GM20431 (cell line): ENCODE results near the gene NCBP2.
"Not testable (repeated sequence)": the region's sequence is repeated elsewhere in the genome, so short reads cannot be mapped to it uniquely, and the experiment has no call there.

Experiments
- in situ Hi-C: fragments of 300-500 bp; cut with MseI, MboI; formaldehyde crosslinking; loops from one replicate; pipeline ENCODE4 v1.15.0; 2020; ENCODE audit warnings: low sequenced_read_pairs; ENCODE audit not compliant: unreplicated experiment

NCBP2 gene

GRCh38 chr3:196947136-196947859 lies 5.0 kb upstream of the NCBP2 start:
- in situ Hi-C loops = no loop called here

GRCh38 chr3:196944037-196944790 lies 1.9 kb upstream of the NCBP2 start:
- in situ Hi-C loops = not testable (repeated sequence)

- in situ Hi-C loops = no loop called here
These were observed 568 bp upstream of the NCBP2 start for GRCh38 chr3:196942915-196943277.

- in situ Hi-C loops = no loop called here
These were observed 551 bp downstream of the NCBP2 start for GRCh38 chr3:196941729-196942225.

- in situ Hi-C loops = no loop called here
These were observed 3.8 kb downstream of the NCBP2 start for GRCh38 chr3:196938576-196938975.

- in situ Hi-C loops = no loop called here
These were observed 4.2 kb downstream of the NCBP2 start for GRCh38 chr3:196938124-196938523.

GRCh38 chr3:196936288-196936687 lies 6.0 kb downstream of the NCBP2 start:
- in situ Hi-C loops = no loop called here

- in situ Hi-C loops = no loop called here
These were observed 9.7 kb downstream of the NCBP2 start for GRCh38 chr3:196932600-196932999.

- in situ Hi-C loops = no loop called here
These were observed 10.3 kb downstream of the NCBP2 start for GRCh38 chr3:196931828-196932587.

GRCh38 chr3:196931157-196931556 lies 11.2 kb downstream of the NCBP2 start:
- in situ Hi-C loops = no loop called here

- in situ Hi-C loops = no loop called here
These were observed 14.5 kb downstream of the NCBP2 start for GRCh38 chr3:196927571-196928453.

GRCh38 chr3:196920733-196921132 lies 21.6 kb downstream of the NCBP2 start:
- in situ Hi-C loops = no loop called here

- in situ Hi-C loops = no loop called here
These were observed 23.4 kb downstream of the NCBP2 start for GRCh38 chr3:196918968-196919367.

GRCh38 chr3:196916995-196917394 lies 25.3 kb downstream of the NCBP2 start:
- in situ Hi-C loops = no loop called here

- in situ Hi-C loops = no loop called here
These were observed 26.1 kb downstream of the NCBP2 start for GRCh38 chr3:196916221-196916620.

GRCh38 chr3:196915375-196915774 lies 27.0 kb downstream of the NCBP2 start:
- in situ Hi-C loops = no loop called here

- in situ Hi-C loops = no loop called here
These were observed 27.5 kb downstream of the NCBP2 start for GRCh38 chr3:196914866-196915265.

- in situ Hi-C loops = no loop called here
These were observed 38.6 kb downstream of the NCBP2 start for GRCh38 chr3:196903740-196904139.

- in situ Hi-C loops = no loop called here
These were observed 40.0 kb downstream of the NCBP2 start for GRCh38 chr3:196902296-196902695.

- in situ Hi-C loops = no loop called here
These were observed 40.6 kb downstream of the NCBP2 start for GRCh38 chr3:196901768-196902167.
